GM18861 (cell line): Measurements from ENCODE around the gene SLIT3.

Experiments
- ATAC-seq: cut with Tn5 transposase; IDR thresholded peaks from one replicate; pipeline ENCODE4 v1.9.1; 2021; ENCODE audit not compliant: unreplicated experiment

SLIT3 gene

DNA sequence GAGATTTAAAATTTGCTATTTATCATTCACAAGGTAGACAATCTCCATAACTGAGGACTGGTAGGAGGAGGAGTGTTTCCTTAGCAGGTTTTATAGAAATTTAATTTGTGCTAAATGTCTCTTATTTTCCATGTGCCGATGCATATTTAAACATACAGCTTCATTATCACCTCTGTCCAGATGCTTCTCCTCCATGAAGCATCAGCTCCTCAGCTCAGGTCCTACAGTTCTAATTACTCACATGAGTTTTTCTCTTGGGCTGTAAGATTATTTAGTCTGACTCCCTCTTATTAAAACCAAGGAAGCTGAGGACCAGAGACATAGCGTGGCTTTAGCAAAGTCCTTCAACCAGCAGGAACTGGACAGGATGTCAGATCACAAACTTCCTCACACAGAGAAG is 421.6 kb downstream of the SLIT3 start:
- ATAC-seq: no peak

GRCh38 chr5:168878135-168878745 is 422.7 kb downstream of the SLIT3 start:
- no peak for ATAC-seq

DNA sequence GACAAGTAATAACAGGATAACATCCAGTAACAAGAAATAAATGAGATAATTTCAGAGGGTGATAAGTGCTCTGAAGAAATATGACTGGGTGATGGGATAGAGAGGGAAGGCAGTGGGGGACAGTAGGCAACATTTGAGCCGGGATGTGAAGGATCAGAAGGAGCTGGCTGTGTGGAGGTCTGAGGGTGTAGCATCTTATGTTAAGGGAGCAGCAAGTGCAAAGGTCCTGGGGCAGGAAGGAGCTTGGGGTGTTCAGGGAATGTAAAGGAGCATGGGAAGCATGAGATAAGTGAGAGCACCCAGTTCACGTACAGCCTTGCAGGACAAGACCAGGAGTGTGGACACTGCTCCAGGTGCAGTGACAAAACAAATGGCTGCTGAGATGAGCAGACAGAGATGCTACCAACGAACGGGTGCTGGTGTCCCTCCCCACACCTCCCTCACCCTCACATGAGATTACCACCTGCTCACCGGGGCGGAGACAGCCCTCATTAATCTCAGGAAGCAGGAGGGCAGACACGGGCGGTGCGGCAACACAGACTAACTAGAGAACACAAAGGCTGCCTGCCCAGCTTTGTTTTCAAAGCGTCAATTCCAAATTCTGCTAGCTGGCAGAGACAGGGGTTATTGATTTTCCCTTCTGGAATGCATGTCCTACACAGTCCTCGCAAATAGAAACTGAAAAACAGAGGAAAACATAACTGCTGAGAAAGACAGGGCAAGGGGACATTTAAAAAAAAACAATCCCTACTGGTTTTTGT is 423.6 kb downstream of the SLIT3 start:
- ATAC-seq: no peak

GRCh38 chr5:168876419-168876818 is 424.5 kb downstream of the SLIT3 start:
- ATAC-seq: no peak

DNA sequence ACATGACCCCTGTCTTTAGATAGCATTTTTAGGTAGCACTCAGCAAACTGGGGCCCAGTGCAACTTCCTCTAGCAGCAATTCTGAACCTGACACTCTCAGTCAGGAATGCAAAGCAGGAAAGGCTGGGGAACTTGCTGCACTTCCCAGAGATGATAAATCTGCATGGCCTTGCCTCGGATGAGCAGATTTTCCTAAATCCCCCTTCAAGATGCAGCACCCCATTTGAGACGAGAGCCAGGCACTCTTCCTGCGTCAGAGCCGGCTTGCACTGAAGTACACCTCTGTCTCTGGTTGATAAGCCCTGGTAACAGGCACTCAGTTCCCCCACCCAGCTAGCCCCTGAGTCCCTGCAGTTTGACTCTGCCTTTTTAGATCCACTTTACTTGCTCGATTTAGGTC is 425.1 kb downstream of the SLIT3 start:
- no peak for ATAC-seq

GRCh38 chr5:168874713-168875380 is 426.1 kb downstream of the SLIT3 start:
- ATAC-seq: no peak

DNA sequence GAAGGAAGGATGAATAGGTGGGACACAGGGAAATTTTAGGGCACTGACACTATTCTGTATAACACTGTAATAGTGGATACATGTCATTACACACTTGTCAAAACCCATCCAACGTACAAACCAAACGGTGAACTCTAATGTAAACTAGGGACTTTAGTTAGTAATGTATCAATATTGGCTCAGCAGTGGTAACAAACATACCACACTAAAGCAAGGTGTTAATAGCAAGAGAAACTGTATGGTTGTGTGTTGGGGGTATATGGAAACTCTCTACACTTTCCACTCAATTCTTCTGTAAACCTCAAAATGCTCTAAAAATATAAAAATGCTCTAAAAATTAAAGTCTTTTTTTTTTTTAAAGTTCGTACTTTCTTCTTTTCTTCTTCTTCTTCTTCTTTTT is 428.7 kb downstream of the SLIT3 start:
- no peak for ATAC-seq

DNA sequence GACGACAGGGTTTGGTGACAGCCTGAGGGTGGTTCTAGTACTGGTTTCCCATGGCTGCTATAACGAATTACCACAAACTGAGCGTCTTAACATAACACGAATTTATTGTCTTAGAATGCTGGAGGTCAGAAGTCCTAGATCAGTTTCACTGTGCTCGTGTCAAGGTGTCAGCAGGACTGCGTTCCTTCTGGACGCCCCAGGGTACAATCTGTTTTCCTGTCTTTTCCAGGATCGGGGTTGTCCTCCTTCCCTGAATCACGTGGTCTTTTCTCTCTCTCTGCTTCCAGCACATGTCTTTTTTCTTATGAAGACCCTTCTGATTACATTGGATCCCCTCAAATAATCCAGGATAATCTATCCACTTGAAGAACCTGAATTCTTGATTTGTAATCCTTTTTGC is 430.0 kb downstream of the SLIT3 start:
- ATAC-seq: no peak

DNA sequence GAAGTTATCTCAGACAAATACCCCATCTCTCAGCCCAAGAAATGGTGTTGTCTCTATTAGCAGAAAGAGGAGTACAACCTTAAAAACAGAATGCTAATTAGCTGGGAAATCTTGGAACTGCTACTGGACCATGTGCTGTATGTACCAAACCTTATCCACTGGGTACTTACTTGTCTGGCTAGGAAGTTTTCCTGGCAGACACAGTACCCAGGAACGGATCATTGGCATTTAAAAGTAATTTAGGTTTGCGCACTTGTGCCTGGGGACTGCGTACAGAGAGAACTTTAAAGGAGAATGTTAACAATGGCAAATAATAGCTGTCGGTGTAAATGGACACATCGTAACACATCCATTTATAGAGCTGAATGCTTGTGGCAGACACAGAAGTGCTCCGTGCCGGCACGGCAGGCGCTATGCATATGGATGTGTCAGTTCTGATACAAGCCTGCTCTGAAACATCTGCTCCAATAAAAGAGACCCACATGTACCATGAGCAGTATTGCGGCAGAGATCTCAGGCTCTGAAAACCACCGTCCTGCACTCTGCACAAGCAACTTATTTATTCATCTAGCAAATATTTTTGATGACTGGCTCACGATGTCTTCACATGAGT is 431.2 kb downstream of the SLIT3 start:
- no peak for ATAC-seq

- no peak for ATAC-seq
Observed at GRCh38 chr5:168867241-168867640, 433.7 kb downstream of the SLIT3 start.

- ATAC-seq: no peak
Observed at GRCh38 chr5:168865968-168866367, 435.0 kb downstream of the SLIT3 start.

DNA sequence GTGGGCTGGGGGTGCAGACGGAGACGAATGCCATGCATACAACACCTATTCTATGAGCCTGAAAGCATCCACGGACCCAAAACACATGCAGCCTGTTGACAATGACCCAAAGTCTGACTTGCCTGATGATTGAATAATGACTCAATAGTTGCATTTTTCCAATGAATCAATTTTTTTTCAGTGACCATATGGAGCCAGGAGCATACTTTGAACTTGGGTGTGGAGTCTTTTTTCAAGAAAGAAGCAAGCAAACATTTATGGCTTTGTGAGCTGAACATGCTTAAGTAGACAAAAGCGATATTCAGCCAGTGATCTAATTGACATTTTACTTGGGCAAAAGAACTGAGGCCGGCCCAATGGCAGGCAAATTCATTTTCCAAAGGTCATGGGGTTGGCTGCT is 437.9 kb downstream of the SLIT3 start:
- no peak for ATAC-seq

DNA sequence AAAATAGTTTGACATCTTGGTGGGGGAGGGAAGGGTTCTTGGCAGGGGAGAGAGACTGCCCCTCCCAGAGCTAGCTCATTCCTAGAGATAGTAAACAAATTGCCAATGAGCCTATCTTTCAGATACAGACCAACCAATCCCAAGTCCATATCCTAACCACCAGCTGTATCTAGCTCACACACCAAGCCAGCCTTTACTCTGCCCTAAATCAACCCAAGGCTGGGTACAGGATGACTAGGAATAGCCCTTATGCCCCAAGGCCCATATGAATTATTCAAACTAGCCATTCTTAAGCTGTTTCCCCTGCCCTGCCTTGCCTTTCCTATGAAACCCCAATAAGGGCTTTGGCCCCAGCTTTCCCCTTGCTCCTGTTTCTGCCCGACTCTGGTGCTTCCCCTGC is 440.4 kb downstream of the SLIT3 start:
- ATAC-seq: no peak

GRCh38 chr5:168860081-168860480 is 440.9 kb downstream of the SLIT3 start:
- ATAC-seq: no peak

- ATAC-seq: no peak
Observed at GRCh38 chr5:168859471-168859870, 441.5 kb downstream of the SLIT3 start.

DNA sequence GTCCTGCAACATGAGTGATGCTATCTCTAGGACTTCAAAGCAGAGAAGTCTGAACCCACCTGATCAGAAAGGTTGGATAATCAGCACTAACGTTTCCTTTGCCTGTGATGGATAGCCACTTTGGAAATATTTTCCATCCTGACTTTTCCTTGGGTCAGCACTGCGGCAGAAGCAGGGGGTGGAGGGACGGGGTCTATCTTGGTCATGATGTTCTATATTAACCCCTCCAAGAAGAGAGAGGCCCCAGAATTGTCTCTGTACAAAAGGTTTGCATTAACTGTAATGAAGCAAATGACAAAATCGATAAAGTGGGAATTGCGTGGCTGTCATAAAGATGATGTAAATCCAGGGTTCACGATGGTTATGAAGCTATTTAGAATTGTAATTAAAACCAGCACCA is 441.9 kb downstream of the SLIT3 start:
- ATAC-seq: no peak

DNA sequence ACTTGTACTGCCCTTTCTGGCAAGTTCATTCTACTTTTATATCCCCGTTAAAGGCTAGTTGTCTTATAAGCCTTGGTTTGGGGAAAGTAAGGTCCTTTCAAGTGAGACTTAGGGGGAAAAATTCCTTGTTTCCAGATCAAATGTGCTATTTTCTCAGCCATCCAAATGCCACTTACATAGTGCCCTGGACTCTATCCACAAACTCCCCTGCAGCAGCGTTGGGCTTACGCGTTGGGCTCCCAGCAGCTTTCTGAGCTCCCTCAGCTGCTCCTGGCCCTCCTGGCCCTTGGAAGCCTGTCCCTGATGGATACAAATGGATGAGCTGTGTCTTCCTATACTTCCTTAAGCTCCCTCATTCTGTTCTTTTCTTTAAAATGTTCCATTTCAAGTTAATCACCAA is 442.6 kb downstream of the SLIT3 start:
- ATAC-seq: no peak

- no peak for ATAC-seq
Observed at GRCh38 chr5:168853972-168854371, 447.0 kb downstream of the SLIT3 start.

DNA sequence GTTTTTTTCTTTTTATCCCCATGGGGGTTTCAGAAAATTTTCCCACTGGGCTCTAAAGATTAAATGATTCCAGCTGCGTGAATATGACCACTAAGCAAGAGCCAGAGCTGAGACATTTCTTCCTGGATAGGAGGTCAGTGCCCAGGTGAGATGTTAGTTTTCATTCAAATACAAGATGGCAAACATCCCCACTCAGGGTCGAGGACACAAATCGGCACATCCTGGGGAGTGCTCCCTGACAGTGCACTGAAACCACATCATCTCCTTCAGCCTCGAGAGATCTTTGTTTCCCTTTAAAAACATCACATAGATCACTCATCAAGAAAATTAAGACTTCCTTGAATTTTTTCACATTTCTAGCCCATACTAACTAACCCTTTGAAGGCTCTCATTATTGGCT is 448.6 kb downstream of the SLIT3 start:
- ATAC-seq: no peak

DNA sequence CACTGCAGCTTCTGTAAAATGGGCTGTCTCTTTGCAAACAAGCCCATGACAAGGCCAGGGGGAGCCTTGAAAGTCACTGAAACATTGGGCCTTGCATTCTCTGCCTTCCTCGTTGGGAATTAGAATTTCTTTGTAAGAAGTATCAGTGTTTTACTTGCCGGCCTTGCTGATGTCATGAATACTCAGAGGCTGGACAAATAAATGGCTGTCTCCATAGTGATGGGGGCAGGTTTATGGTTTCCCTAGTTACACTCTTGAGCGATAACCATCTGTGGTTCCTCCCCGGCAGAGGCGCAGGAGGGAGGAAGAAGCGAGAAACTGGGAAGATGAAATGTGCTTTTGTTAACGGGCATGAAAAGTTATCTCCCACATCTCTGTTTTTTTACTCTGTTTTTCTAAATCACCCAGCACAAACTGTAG is 449.0 kb downstream of the SLIT3 start:
- ATAC-seq: peak; percentile 77

- ATAC-seq: no peak
Observed at GRCh38 chr5:168850683-168851082, 450.3 kb downstream of the SLIT3 start.

DNA sequence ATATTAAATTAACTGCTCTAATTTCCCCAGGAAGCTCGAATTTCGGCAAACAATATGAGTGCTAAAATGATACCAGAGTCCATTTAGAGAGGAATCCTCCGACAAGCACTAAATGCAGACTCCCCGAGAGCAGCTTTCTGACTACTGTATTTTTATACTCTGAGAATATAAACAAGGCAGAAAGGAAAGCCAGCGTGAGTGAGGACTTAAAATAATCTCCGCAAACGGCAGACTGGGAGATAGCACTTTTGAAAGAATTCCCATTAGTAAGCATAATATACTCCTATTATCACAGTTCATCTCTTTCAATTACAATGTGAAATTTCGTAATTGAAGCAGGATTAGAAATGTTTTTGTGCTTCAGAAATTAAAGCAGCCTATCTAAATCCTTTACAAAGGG is 452.4 kb downstream of the SLIT3 start:
- ATAC-seq: no peak
